Measurements from ENCODE around the gene SMC6. TPM values are rescaled to one million over a fixed set of nuclear protein-coding genes. Genes with fewer than 3 reads are reported as not detected.

The SMC6 gene
- total and polyA plus RNA-seq, 2 experiments from 2014 or later = 53.4 to 59.8 TPM

DNA sequence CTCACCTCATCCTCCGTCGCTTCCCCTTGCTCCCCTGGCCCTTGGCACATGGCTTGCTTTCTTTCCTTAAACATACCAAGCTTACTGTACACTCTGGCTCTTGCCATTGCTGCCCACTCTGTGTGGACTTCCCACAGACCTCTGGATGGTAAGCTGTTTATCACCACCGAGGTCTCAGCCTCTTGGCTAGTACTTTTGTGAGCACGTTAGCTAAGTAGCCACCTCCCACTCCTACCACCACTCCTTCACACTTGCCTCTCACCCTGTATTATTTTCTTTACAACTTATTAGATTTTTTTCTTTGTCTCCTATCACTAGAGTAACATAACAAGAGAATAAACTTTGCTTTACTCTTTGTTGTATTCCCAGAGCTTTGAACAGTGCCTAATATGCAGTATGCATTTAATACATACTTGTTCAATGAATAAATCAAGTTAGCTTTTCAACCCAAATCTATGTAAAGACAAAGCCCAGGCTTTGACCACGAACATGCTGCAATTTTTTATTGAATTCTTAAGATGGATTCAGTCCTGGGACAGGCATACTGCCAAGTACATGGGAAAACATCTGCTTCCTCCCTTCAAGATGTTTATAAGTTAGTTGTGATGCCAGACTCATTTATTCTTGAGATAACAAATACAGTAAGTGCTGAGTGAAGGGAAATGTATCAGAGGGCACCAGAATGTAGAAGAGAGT, 37.7 kb upstream of the SMC6 start:
- no peaks in the 10 kb centered on the region for H3K36me3 ChIP-seq (ENCODE audit: insufficient read depth)
- ATAC-seq = no peak
- H3K27ac ChIP-seq (ENCODE audit: low read depth) = no peak overlapping the region
- H3K4me3 Mint-ChIP-seq = no peak overlapping the region
- H3K4me3 ChIP-seq = no peak overlapping the region
- H3K4me2 ChIP-seq = no peak overlapping the region
- no peaks in the 10 kb centered on the region for H3K9me2 ChIP-seq (ENCODE audit: insufficient read depth)
- TF ChIP-seq EZH2 (IDR thresholded peaks at IDR 0.05; ENCODE audit: low read depth, unreplicated experiment) (no peak), ZNF114 (CRISPR knock-in tag; IDR thresholded peaks at IDR 0.05) (no peak), NANOG (IDR thresholded peaks at IDR 0.05; ENCODE audit: borderline replicate concordance) (no peak), CREB1 (CRISPR knock-in tag; IDR thresholded peaks at IDR 0.05; ENCODE audit: low read depth) (no peak), EZH2phosphoT487 (IDR thresholded peaks at IDR 0.05; ENCODE audit: unreplicated experiment) (no peak), ZNF331 (CRISPR knock-in tag; IDR thresholded peaks at IDR 0.05; ENCODE audit: low read depth) (no peak), JUNB (IDR thresholded peaks at IDR 0.05; ENCODE audit: unreplicated experiment) (no peak), POLR2AphosphoS5 (IDR thresholded peaks at IDR 0.05; ENCODE audit: low read depth) (no peak), STAT1 (IDR thresholded peaks at IDR 0.05; ENCODE audit: unreplicated experiment) (no peak)
- TF ChIP-seq, protein P1, sequence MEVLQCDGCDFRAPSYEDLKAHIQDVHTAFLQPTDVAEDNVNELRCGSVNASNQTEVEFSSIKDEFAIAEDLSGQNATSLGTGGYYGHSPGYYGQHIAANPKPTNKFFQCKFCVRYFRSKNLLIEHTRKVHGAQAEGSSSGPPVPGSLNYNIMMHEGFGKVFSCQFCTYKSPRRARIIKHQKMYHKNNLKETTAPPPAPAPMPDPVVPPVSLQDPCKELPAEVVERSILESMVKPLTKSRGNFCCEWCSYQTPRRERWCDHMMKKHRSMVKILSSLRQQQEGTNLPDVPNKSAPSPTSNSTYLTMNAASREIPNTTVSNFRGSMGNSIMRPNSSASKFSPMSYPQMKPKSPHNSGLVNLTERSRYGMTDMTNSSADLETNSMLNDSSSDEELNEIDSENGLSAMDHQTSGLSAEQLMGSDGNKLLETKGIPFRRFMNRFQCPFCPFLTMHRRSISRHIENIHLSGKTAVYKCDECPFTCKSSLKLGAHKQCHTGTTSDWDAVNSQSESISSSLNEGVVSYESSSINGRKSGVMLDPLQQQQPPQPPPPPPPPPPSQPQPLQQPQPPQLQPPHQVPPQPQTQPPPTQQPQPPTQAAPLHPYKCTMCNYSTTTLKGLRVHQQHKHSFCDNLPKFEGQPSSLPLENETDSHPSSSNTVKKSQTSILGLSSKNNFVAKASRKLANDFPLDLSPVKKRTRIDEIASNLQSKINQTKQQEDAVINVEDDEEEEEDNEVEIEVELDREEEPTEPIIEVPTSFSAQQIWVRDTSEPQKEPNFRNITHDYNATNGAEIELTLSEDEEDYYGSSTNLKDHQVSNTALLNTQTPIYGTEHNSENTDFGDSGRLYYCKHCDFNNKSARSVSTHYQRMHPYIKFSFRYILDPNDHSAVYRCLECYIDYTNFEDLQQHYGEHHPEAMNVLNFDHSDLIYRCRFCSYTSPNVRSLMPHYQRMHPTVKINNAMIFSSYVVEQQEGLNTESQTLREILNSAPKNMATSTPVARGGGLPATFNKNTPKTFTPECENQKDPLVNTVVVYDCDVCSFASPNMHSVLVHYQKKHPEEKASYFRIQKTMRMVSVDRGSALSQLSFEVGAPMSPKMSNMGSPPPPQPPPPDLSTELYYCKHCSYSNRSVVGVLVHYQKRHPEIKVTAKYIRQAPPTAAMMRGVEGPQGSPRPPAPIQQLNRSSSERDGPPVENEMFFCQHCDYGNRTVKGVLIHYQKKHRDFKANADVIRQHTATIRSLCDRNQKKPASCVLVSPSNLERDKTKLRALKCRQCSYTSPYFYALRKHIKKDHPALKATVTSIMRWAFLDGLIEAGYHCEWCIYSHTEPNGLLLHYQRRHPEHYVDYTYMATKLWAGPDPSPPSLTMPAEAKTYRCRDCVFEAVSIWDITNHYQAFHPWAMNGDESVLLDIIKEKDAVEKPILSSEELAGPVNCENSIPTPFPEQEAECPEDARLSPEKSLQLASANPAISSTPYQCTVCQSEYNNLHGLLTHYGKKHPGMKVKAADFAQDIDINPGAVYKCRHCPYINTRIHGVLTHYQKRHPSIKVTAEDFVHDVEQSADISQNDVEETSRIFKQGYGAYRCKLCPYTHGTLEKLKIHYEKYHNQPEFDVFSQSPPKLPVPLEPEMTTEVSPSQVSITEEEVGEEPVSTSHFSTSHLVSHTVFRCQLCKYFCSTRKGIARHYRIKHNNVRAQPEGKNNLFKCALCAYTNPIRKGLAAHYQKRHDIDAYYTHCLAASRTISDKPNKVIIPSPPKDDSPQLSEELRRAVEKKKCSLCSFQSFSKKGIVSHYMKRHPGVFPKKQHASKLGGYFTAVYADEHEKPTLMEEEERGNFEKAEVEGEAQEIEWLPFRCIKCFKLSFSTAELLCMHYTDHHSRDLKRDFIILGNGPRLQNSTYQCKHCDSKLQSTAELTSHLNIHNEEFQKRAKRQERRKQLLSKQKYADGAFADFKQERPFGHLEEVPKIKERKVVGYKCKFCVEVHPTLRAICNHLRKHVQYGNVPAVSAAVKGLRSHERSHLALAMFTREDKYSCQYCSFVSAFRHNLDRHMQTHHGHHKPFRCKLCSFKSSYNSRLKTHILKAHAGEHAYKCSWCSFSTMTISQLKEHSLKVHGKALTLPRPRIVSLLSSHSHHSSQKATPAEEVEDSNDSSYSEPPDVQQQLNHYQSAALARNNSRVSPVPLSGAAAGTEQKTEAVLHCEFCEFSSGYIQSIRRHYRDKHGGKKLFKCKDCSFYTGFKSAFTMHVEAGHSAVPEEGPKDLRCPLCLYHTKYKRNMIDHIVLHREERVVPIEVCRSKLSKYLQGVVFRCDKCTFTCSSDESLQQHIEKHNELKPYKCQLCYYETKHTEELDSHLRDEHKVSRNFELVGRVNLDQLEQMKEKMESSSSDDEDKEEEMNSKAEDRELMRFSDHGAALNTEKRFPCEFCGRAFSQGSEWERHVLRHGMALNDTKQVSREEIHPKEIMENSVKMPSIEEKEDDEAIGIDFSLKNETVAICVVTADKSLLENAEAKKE (CRISPR knock-in tag; IDR thresholded peaks at IDR 0.05) = no peak
- TF ChIP-seq, protein P2, sequence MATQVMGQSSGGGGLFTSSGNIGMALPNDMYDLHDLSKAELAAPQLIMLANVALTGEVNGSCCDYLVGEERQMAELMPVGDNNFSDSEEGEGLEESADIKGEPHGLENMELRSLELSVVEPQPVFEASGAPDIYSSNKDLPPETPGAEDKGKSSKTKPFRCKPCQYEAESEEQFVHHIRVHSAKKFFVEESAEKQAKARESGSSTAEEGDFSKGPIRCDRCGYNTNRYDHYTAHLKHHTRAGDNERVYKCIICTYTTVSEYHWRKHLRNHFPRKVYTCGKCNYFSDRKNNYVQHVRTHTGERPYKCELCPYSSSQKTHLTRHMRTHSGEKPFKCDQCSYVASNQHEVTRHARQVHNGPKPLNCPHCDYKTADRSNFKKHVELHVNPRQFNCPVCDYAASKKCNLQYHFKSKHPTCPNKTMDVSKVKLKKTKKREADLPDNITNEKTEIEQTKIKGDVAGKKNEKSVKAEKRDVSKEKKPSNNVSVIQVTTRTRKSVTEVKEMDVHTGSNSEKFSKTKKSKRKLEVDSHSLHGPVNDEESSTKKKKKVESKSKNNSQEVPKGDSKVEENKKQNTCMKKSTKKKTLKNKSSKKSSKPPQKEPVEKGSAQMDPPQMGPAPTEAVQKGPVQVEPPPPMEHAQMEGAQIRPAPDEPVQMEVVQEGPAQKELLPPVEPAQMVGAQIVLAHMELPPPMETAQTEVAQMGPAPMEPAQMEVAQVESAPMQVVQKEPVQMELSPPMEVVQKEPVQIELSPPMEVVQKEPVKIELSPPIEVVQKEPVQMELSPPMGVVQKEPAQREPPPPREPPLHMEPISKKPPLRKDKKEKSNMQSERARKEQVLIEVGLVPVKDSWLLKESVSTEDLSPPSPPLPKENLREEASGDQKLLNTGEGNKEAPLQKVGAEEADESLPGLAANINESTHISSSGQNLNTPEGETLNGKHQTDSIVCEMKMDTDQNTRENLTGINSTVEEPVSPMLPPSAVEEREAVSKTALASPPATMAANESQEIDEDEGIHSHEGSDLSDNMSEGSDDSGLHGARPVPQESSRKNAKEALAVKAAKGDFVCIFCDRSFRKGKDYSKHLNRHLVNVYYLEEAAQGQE (IDR thresholded peaks at IDR 0.05; ENCODE audit: unreplicated experiment) = no peak
- TF ChIP-seq, protein P3, sequence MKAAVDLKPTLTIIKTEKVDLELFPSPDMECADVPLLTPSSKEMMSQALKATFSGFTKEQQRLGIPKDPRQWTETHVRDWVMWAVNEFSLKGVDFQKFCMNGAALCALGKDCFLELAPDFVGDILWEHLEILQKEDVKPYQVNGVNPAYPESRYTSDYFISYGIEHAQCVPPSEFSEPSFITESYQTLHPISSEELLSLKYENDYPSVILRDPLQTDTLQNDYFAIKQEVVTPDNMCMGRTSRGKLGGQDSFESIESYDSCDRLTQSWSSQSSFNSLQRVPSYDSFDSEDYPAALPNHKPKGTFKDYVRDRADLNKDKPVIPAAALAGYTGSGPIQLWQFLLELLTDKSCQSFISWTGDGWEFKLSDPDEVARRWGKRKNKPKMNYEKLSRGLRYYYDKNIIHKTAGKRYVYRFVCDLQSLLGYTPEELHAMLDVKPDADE (IDR thresholded peaks at IDR 0.05) = no peak
- TF ChIP-seq, protein P4, sequence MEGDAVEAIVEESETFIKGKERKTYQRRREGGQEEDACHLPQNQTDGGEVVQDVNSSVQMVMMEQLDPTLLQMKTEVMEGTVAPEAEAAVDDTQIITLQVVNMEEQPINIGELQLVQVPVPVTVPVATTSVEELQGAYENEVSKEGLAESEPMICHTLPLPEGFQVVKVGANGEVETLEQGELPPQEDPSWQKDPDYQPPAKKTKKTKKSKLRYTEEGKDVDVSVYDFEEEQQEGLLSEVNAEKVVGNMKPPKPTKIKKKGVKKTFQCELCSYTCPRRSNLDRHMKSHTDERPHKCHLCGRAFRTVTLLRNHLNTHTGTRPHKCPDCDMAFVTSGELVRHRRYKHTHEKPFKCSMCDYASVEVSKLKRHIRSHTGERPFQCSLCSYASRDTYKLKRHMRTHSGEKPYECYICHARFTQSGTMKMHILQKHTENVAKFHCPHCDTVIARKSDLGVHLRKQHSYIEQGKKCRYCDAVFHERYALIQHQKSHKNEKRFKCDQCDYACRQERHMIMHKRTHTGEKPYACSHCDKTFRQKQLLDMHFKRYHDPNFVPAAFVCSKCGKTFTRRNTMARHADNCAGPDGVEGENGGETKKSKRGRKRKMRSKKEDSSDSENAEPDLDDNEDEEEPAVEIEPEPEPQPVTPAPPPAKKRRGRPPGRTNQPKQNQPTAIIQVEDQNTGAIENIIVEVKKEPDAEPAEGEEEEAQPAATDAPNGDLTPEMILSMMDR (conservative IDR thresholded peaks at IDR 0.05; ENCODE audit: low read depth in 2 of 2) = no peak
- no peak overlapping the region for H3K27ac Mint-ChIP-seq
- H3K9me3 Mint-ChIP-seq = no peaks in the 10 kb centered on the region
- no peak overlapping the region for H2AFZ ChIP-seq
- H3K27me3 ChIP-seq (ENCODE audit: insufficient read depth) = no peaks in the 10 kb centered on the region
- H3K27me3 Mint-ChIP-seq (ENCODE audit: insufficient read depth, low read depth, poor library complexity) = peaks cover 2% of the 10 kb centered on the region
- no peak for DNase-seq (ENCODE audit: low spot score)
- no peaks in the 10 kb centered on the region for H3K79me2 ChIP-seq (replicated peaks; ENCODE audit: insufficient read depth)
- no peaks in the 10 kb centered on the region for H4K20me1 ChIP-seq (replicated peaks; ENCODE audit: insufficient read depth)
- no peaks in the 10 kb centered on the region for H3F3A ChIP-seq (replicated peaks; ENCODE audit: low read depth)
- H3K4me1 Mint-ChIP-seq = peaks cover 8% of the 10 kb centered on the region
- H3K36me3 Mint-ChIP-seq (ENCODE audit: low read depth) = no peaks in the 10 kb centered on the region
- H3K4me1 ChIP-seq (ENCODE audit: insufficient read depth) = no peaks in the 10 kb centered on the region
